Activated naive CD4-positive, alpha-beta T cell treated with Interleukin-2 at 50 U/mL for 16 hours (primary cell): ENCODE measurements around the gene ROGDI.

Experiments
- DNase-seq: peaks from one replicate; pipeline ENCODE4 v3.0.0-alpha.2; 2020

The ROGDI gene

GRCh38 chr16:4813251-4814003, 11.0 kb upstream of the ROGDI start:
- no peak for DNase-seq

GRCh38 chr16:4811773-4812172, 9.3 kb upstream of the ROGDI start:
- no peak for DNase-seq

GRCh38 chr16:4811242-4811641, 8.8 kb upstream of the ROGDI start:
- DNase-seq = no peak

- DNase-seq = no peak
These were observed 3.8 kb upstream of the ROGDI start for GRCh38 chr16:4806280-4806679.

- no peak for DNase-seq
These were observed 2.8 kb upstream of the ROGDI start for GRCh38 chr16:4805231-4805630.

GRCh38 chr16:4803898-4804762, 1.7 kb upstream of the ROGDI start:
- no peak for DNase-seq

- DNase-seq = no peak
These were observed 990 bp upstream of the ROGDI start for GRCh38 chr16:4803401-4803844.

- DNase-seq = peak; percentile 91
These were observed 340 bp upstream of the ROGDI start for GRCh38 chr16:4802659-4803287.

GRCh38 chr16:4801051-4801961, 1.1 kb downstream of the ROGDI start:
- no peak for DNase-seq

GRCh38 chr16:4800290-4801041, 2.0 kb downstream of the ROGDI start:
- no peak for DNase-seq

- DNase-seq = no peak
These were observed 3.1 kb downstream of the ROGDI start for GRCh38 chr16:4799171-4799855.

- no peak for DNase-seq
These were observed 4.0 kb downstream of the ROGDI start for GRCh38 chr16:4798456-4798855.

GRCh38 chr16:4797805-4798252, 4.6 kb downstream of the ROGDI start:
- no peak for DNase-seq

GRCh38 chr16:4796982-4797804, 5.2 kb downstream of the ROGDI start:
- DNase-seq = no peak

GRCh38 chr16:4795828-4796572, 6.4 kb downstream of the ROGDI start:
- no peak for DNase-seq

- no peak for DNase-seq
These were observed 7.1 kb downstream of the ROGDI start, which contains the start of gene SMIM22 for GRCh38 chr16:4795181-4795827. Gene SMIM22, plus strand, starts transcription at chr16:4795369. Its CDS starts 366 bp downstream, at chr16:4795735.

- no peak for DNase-seq
These were observed 9.4 kb downstream of the ROGDI start for GRCh38 chr16:4792951-4793513.

- DNase-seq = no peak
These were observed 11.6 kb downstream of the ROGDI start for GRCh38 chr16:4790871-4791270.
